Measurements from ENCODE around the gene HSPB1. TPM values are rescaled to one million over a fixed set of nuclear protein-coding genes. Genes with fewer than 3 reads are reported as not detected.

HSPB1 gene
- total RNA-seq, 2 experiments from 2014 or later, result 204 to 349 TPM

DNA sequence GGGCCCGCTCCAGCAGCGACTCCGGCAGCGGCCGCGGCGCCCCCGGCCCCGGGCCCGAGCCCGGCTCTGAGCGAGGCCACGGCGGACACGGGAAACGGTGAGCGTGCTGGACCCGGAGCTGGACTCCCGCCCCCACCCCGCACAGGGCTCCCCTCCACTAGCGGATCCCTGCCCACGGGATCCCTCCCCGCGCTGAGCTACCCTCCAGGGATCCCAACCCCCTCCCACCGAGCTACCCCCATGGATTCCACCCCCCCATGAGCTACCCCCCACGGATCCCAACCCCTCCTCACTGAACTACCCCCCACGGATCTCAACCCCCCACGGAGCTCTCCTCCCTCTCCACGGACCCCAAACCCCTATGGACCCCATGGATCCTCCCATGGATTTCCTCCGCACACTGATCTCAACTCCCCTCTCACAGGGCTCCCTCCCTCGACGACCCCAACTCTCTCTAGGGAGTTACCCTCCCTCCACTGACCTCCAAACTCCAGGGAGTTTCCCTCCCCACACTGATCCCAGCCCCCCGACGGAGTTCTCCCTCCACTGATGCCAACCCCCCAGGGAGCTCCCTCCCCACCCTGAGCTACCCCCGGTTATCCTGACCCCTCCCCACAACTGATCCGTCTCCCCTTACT lies 20.6 kb upstream of the HSPB1 start:
- ChIA-PET POLR2A (interaction anchor here (0.6 kb wide), 1 partner anchor 49 kb away, joined by 3 read pairs; no protein-coding TSS in a partner anchor), CTCF (ENCODE audit: unreplicated experiment) (interaction anchor here (0.6 kb wide), 1 partner anchor 16 kb away, joined by 6 read pairs; no protein-coding TSS in a partner anchor)
- Histone ChIP-seq H3K9me3 (ENCODE audit: low read length) (no peaks in the 10 kb centered on the region), H3K27ac (ENCODE audit: low read depth, low read length, poor library complexity, severe bottlenecking) (no peak overlapping the region), H3K79me2 (ENCODE audit: insufficient read depth, low read depth, low read length) (no peaks in the 10 kb centered on the region), H3K4me2 (ENCODE audit: low read length) (no peak overlapping the region), H4K20me1 (ENCODE audit: insufficient read depth, low read length) (no peaks in the 10 kb centered on the region), H3K4me1 (ENCODE audit: insufficient read depth, low read length, poor library complexity, severe bottlenecking) (no peaks in the 10 kb centered on the region), H2AFZ (ENCODE audit: low read length) (no peak overlapping the region), H3K4me3 (ENCODE audit: low read depth, low read length, poor library complexity, severe bottlenecking) (no peak overlapping the region), H3K36me3 (ENCODE audit: insufficient read depth, low read length) (no peaks in the 10 kb centered on the region), H3K9me2 (ENCODE audit: insufficient read depth, low read length) (no peaks in the 10 kb centered on the region)
- intact Hi-C loops (cut with micrococcal nuclease; ENCODE audit: unreplicated experiment), result no loop called here
- TF ChIP-seq EZH2phosphoT487 (IDR thresholded peaks at IDR 0.05; ENCODE audit: borderline replicate concordance, low read depth, low read length), result no peak
- TF ChIP-seq, protein P1, sequence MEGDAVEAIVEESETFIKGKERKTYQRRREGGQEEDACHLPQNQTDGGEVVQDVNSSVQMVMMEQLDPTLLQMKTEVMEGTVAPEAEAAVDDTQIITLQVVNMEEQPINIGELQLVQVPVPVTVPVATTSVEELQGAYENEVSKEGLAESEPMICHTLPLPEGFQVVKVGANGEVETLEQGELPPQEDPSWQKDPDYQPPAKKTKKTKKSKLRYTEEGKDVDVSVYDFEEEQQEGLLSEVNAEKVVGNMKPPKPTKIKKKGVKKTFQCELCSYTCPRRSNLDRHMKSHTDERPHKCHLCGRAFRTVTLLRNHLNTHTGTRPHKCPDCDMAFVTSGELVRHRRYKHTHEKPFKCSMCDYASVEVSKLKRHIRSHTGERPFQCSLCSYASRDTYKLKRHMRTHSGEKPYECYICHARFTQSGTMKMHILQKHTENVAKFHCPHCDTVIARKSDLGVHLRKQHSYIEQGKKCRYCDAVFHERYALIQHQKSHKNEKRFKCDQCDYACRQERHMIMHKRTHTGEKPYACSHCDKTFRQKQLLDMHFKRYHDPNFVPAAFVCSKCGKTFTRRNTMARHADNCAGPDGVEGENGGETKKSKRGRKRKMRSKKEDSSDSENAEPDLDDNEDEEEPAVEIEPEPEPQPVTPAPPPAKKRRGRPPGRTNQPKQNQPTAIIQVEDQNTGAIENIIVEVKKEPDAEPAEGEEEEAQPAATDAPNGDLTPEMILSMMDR (conservative IDR thresholded peaks at IDR 0.05; ENCODE audit: low read length), result no peak
- DNase-seq (ENCODE audit: low spot score), result no peak
- BruUV-seq (replicated peaks), result no TSS peak

DNA sequence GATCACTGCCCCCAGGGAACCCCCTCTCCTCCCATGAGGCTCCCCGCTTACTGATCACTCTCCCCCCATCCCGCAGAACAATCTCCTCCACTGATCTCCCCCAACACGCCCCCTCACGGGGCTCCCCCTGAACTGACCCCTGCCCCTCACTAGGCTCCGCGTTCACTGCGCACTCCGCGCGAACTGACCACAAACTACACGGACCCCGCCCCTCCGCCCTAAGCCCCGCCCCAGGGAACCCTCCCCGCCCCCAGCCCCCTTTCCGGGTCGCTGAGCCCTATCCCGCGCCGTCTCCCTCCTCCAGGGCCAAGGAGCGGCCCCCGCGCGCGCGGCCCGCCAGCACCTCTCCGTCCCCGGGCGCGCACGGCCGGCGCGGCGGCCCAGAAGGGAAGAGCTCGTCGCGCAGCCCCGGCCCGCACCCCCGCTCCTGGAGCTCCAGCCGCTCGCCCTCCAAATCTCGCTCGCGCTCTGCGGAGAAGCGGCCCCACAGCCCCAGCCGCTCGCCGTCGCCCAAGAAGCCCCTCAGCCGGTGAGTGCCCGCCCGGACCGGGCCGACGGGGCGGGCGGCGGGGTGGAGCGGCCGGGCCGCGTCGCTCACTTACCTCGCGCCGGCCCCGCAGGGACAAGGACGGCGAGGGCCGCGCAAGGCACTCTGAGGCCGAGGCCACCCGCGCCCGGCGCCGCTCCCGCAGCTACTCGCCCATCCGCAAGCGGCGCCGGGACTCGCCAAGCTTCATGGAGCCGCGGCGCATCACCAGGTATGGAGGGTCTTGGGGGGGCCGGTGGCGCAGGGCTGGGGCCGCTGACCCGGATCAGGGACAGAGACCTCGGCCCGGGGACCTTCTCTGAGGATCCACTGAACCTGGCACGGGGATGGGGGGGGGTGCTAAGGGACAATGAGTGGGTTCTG lies 19.9 kb upstream of the HSPB1 start:
- Histone ChIP-seq H3K4me2 (ENCODE audit: low read length) (no peak overlapping the region), H2AFZ (ENCODE audit: low read length) (no peak overlapping the region), H3K79me2 (ENCODE audit: insufficient read depth, low read depth, low read length) (no peaks in the 10 kb centered on the region), H4K20me1 (ENCODE audit: insufficient read depth, low read length) (no peaks in the 10 kb centered on the region), H3K9me2 (ENCODE audit: insufficient read depth, low read length) (no peaks in the 10 kb centered on the region), H3K4me1 (ENCODE audit: insufficient read depth, low read length, poor library complexity, severe bottlenecking) (no peaks in the 10 kb centered on the region), H3K9me3 (ENCODE audit: low read length) (no peaks in the 10 kb centered on the region), H3K36me3 (ENCODE audit: insufficient read depth, low read length) (no peaks in the 10 kb centered on the region), H3K4me3 (ENCODE audit: low read depth, low read length, poor library complexity, severe bottlenecking) (no peak overlapping the region), H3K27ac (ENCODE audit: low read depth, low read length, poor library complexity, severe bottlenecking) (no peak overlapping the region)
- no peak for DNase-seq (ENCODE audit: low spot score)
- POLR2A ChIA-PET, result interaction anchor here (0.6 kb wide), 1 partner anchor 49 kb away, joined by 3 read pairs; no protein-coding TSS in a partner anchor
- CTCF ChIA-PET (ENCODE audit: unreplicated experiment), result interaction anchor here (0.6 kb wide), 2 partner anchors 16 to 21 kb away, joined by 4 to 6 read pairs; no protein-coding TSS in a partner anchor
- no peak for TF ChIP-seq EZH2phosphoT487 (IDR thresholded peaks at IDR 0.05; ENCODE audit: borderline replicate concordance, low read depth, low read length)
- TF ChIP-seq, protein P1 (conservative IDR thresholded peaks at IDR 0.05; ENCODE audit: low read length), result no peak
- intact Hi-C loops (cut with micrococcal nuclease; ENCODE audit: unreplicated experiment), result no loop called here
- BruUV-seq (replicated peaks), result no TSS peak

Measured in OCI-LY7 (cell line).